ENCODE results near the gene NPY1R. TPM values are rescaled to one million over a fixed set of nuclear protein-coding genes. Genes with fewer than 3 reads are reported as not detected.

NPY1R gene
- total and polyA plus RNA-seq, 9 donors, result 1.2 to 26.2 (median 1.8) TPM

DNA sequence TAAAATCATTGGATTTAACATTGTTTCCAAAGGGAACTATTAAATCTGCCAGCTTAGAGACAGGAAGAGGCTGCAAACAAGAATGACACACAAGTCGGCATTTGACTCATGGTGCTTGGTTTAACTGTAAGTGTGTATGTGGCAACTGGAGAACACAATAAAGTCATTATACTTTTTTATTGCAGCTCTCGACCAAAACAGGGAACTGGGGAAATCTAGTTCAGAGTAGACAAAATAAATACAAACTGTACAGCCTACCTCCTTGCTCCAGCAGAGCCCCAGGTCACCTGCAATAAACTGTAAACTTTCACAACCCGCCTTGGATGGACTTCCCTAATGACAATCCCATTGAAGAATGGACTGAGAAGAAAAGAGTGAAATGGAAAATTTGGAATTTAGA lies 35.3 kb upstream of the NPY1R start:
- WGBS, 3 donors, result 66 to 69% (median 66%) methylated on average over 3 of the region's 3 CpGs
- intact Hi-C loops (cut with DNase I), result no loop called here
- no peaks in the 10 kb centered on the region for H3K27me3 ChIP-seq
- H3K27ac ChIP-seq, result no peak overlapping the region
- no peak overlapping the region for H3K4me3 ChIP-seq
- H3K9me3 ChIP-seq, result no peaks in the 10 kb centered on the region
- H3K36me3 ChIP-seq, result no peaks in the 10 kb centered on the region
- TF ChIP-seq EP300 (IDR thresholded peaks at IDR 0.05) (no peak), CTCF (IDR thresholded peaks at IDR 0.05) (no peak), POLR2A (IDR thresholded peaks at IDR 0.05) (no peak)
- H3K4me1 ChIP-seq (ENCODE audit: insufficient read depth), result no peaks in the 10 kb centered on the region
- no peak for DNase-seq

- H3K27me3 ChIP-seq, result no peaks in the 10 kb centered on the region
- H3K27ac ChIP-seq, result no peak overlapping the region
- H3K4me3 ChIP-seq, result no peak overlapping the region
- TF ChIP-seq POLR2A (IDR thresholded peaks at IDR 0.05) (no peak), CTCF (IDR thresholded peaks at IDR 0.05) (no peak)
- H3K36me3 ChIP-seq, result no peaks in the 10 kb centered on the region
- WGBS, 3 donors, result 74 to 88% (median 85%) methylated on average over 1 of the region's 1 CpG
- H3K9me3 ChIP-seq, result no peaks in the 10 kb centered on the region
- DNase-seq, result no peak
- intact Hi-C loops (cut with DNase I), result no loop called here
- H3K4me1 ChIP-seq (ENCODE audit: insufficient read depth), result no peaks in the 10 kb centered on the region
Measured at GRCh38 chr4:163356104-163356503, 23.7 kb upstream of the NPY1R start.

GRCh38 chr4:163353054-163353453 lies 20.7 kb upstream of the NPY1R start:
- WGBS, 3 donors, result 73 to 85% (median 74%) methylated on average over 3 of the region's 3 CpGs
- TF ChIP-seq POLR2A (IDR thresholded peaks at IDR 0.05) (no peak), EP300 (IDR thresholded peaks at IDR 0.05) (no peak), CTCF (IDR thresholded peaks at IDR 0.05) (no peak)
- no peaks in the 10 kb centered on the region for H3K36me3 ChIP-seq
- H3K9me3 ChIP-seq, result no peaks in the 10 kb centered on the region
- H3K27me3 ChIP-seq, result no peaks in the 10 kb centered on the region
- intact Hi-C loops (cut with DNase I), result no loop called here
- H3K4me1 ChIP-seq (ENCODE audit: insufficient read depth), result no peaks in the 10 kb centered on the region
- no peak overlapping the region for H3K27ac ChIP-seq
- H3K4me3 ChIP-seq, result no peak overlapping the region
- no peak for DNase-seq

- intact Hi-C loops (cut with DNase I), result no loop called here
Measured at GRCh38 chr4:163350672-163351071, 18.3 kb upstream of the NPY1R start.

More at GRCh38 chr4:163350672-163351071, 18.3 kb upstream of the NPY1R start:
- no peak for DNase-seq
- H3K36me3 ChIP-seq, result no peaks in the 10 kb centered on the region
- no peaks in the 10 kb centered on the region for H3K9me3 ChIP-seq
- no peaks in the 10 kb centered on the region for H3K27me3 ChIP-seq
- H3K4me1 ChIP-seq (ENCODE audit: insufficient read depth), result no peaks in the 10 kb centered on the region
- H3K4me3 ChIP-seq, result no peak overlapping the region
- TF ChIP-seq EP300 (IDR thresholded peaks at IDR 0.05) (no peak), CTCF (IDR thresholded peaks at IDR 0.05) (no peak), POLR2A (IDR thresholded peaks at IDR 0.05) (no peak)
- H3K27ac ChIP-seq, result no peak overlapping the region

Data from ovary (tissue), 9 donors.